HEK293 (cell line): ENCODE data around the gene MLH1.

Experiments used
- CTCF ChIA-PET: fragments of 350-600 bp; formaldehyde crosslinking; extraction: SDS; loops from one replicate; lab custom pipeline; 2021; ENCODE audit warnings: antibody characterized with exemption; lab: Yijun Ruan, JAX
- POLR2A ChIA-PET: fragments of 300-600 bp; formaldehyde crosslinking; extraction: SDS; loops from one replicate; lab custom pipeline; 2020; ENCODE audit warnings: antibody characterized with exemption, inconsistent platforms; lab: Yijun Ruan, JAX
- H3K27ac ChIP-seq: fragments of 200-500 bp; sonication (Bioruptor generic); 2 replicates; pipeline ENCODE4 v1.5.1; 2014; ENCODE audit warnings: low read depth, low read length, control low read depth, inconsistent platforms; ENCODE audit errors: extremely low read depth
- H3K36me3 ChIP-seq, 2 experiments: fragments of 200-500 bp in 1 of 2; sonication (Bioruptor generic) in 1 of 2; 1 replicate in 1 of 2; 2 replicates in 1 of 2; pipeline ENCODE4 v1.5.1; 2014 to 2017; ENCODE audit warnings: inconsistent platforms in 2 of 2, low read length in 2 of 2; ENCODE audit not compliant: control insufficient read depth in 2 of 2, insufficient read depth in 1 of 2
- H3K4me1 ChIP-seq: fragments of 200-500 bp; sonication (Bioruptor generic); 2 replicates; pipeline ENCODE4 v1.5.1; 2014; ENCODE audit warnings: mild to moderate bottlenecking, low read length, inconsistent platforms; ENCODE audit not compliant: control insufficient read depth, insufficient read depth
- H3K4me3 ChIP-seq: 2 replicates; pipeline ENCODE4 v1.5.1; 2011; ENCODE audit warnings: low read depth, mild to moderate bottlenecking, control low read depth, low read length, moderate library complexity
- H3K9me3 ChIP-seq: fragments of 200-500 bp; sonication (Bioruptor generic); 2 replicates; pipeline ENCODE4 v1.5.1; 2014; ENCODE audit warnings: low read depth, low read length, inconsistent platforms; ENCODE audit not compliant: control insufficient read depth, insufficient read depth
- PRDM1 ChIP-seq: fragments of 450-650 bp; formaldehyde crosslinking; IDR thresholded peaks from 2 replicates; pipeline ENCODE4; 2016; ENCODE audit warnings: missing biosample characterization, missing genetic modification characterization
- PRDM2 ChIP-seq: fragments of 450-650 bp; formaldehyde crosslinking; IDR thresholded peaks from 2 replicates; pipeline ENCODE4 v1.5.1; 2016; ENCODE audit warnings: missing biosample characterization, missing genetic modification characterization, borderline replicate concordance
- SALL2 ChIP-seq: fragments of 450-650 bp; formaldehyde crosslinking; IDR thresholded peaks from 2 replicates; pipeline ENCODE4 v1.5.0; 2017; ENCODE audit warnings: missing biosample characterization, mild to moderate bottlenecking, missing genetic modification characterization, borderline replicate concordance
- TRIM28 ChIP-seq: IDR thresholded peaks from 2 replicates; pipeline ENCODE4 v1.6.1; 2011; ENCODE audit warnings: low read length, control low read depth, borderline replicate concordance
- ZBTB44 ChIP-seq: fragments of 450-650 bp; IDR thresholded peaks from 2 replicates; pipeline ENCODE4 v1.5.1; 2018; ENCODE audit warnings: missing biosample characterization, mild to moderate bottlenecking, missing genetic modification characterization
- ZNF169 ChIP-seq: fragments of 450-650 bp; formaldehyde crosslinking; IDR thresholded peaks from 2 replicates; pipeline ENCODE4 v1.5.1; 2016; ENCODE audit warnings: missing biosample characterization, missing genetic modification characterization
- ZNF211 ChIP-seq: fragments of 450-650 bp; formaldehyde crosslinking; IDR thresholded peaks from 2 replicates; pipeline ENCODE4 v1.5.1; 2016; ENCODE audit warnings: low read depth, missing biosample characterization, missing genetic modification characterization
- ZNF335 ChIP-seq: fragments of 450-650 bp; formaldehyde crosslinking; conservative IDR thresholded peaks from 2 replicates; pipeline ENCODE4 v1.5.1; 2016; ENCODE audit warnings: missing biosample characterization, missing genetic modification characterization
- ZNF354C ChIP-seq: fragments of 450-650 bp; formaldehyde crosslinking; IDR thresholded peaks from 2 replicates; pipeline ENCODE4 v1.5.1; 2016; ENCODE audit warnings: missing biosample characterization, missing genetic modification characterization, low read depth, borderline replicate concordance
- ZNF394 ChIP-seq: fragments of 450-650 bp; formaldehyde crosslinking; IDR thresholded peaks from 2 replicates; pipeline ENCODE4 v1.5.1; 2016; ENCODE audit warnings: missing biosample characterization, missing genetic modification characterization, mild to moderate bottlenecking, moderate library complexity, borderline replicate concordance
- ZNF416 ChIP-seq: fragments of 450-650 bp; formaldehyde crosslinking; IDR thresholded peaks from 2 replicates; pipeline ENCODE4 v1.5.1; 2016; ENCODE audit warnings: missing biosample characterization, missing genetic modification characterization
- ZNF510 ChIP-seq: fragments of 450-650 bp; formaldehyde crosslinking; IDR thresholded peaks from 2 replicates; pipeline ENCODE4 v1.5.1; 2018; ENCODE audit warnings: mild to moderate bottlenecking, missing genetic modification characterization, missing biosample characterization; ENCODE audit not compliant: insufficient replicate concordance
- ZNF521 ChIP-seq: fragments of 450-650 bp; formaldehyde crosslinking; IDR thresholded peaks from 2 replicates; pipeline ENCODE4 v1.5.1; 2017; ENCODE audit warnings: missing biosample characterization, mild to moderate bottlenecking, missing genetic modification characterization
- ZNF529 ChIP-seq: fragments of 450-650 bp; formaldehyde crosslinking; IDR thresholded peaks from 2 replicates; pipeline ENCODE4 v1.5.1; 2017; ENCODE audit warnings: missing genetic modification characterization, missing biosample characterization; ENCODE audit not compliant: insufficient replicate concordance
- ZNF548 ChIP-seq: fragments of 450-650 bp; formaldehyde crosslinking; IDR thresholded peaks from 2 replicates; pipeline ENCODE4 v1.5.1; 2016; ENCODE audit warnings: missing biosample characterization, missing genetic modification characterization
- ZNF561 ChIP-seq: fragments of 450-650 bp; IDR thresholded peaks from 2 replicates; pipeline ENCODE4 v1.5.1; 2018; ENCODE audit warnings: missing biosample characterization, missing genetic modification characterization, borderline replicate concordance
- ZNF645 ChIP-seq: fragments of 450-650 bp; formaldehyde crosslinking; IDR thresholded peaks from 2 replicates; pipeline ENCODE4; 2016; ENCODE audit warnings: missing biosample characterization, missing genetic modification characterization
- TF ChIP-seq, protein P1 (sequence below): fragments of 450-650 bp; formaldehyde crosslinking; IDR thresholded peaks from 2 replicates; pipeline ENCODE4 v1.5.1; 2016; ENCODE audit warnings: missing biosample characterization, missing genetic modification characterization

The MLH1 gene

DNA sequence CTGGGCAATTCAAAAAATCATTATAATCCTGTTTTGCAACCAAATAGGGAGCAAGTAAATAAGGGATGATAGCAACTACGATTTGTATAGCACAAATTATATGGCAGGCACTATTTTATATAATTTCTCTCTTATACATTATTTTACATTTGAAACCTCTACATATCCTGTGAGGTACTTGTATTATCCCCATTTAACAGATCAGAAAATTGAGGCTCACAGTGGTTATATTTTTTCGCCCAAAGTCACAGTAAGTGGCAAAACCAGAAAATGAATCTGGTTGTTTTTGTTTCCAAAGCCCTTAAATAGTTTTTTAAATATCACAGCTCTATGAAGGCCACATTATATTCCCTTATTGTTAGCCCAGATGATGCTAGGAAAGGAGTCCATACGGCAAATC lies 74.3 kb downstream of the MLH1 start:
- H3K4me1 ChIP-seq, result peaks cover 2% of the 10 kb centered on the region; the same call in 1 of the 2 replicates
- no peak overlapping the region for H3K27ac ChIP-seq
- TF ChIP-seq, protein P1, sequence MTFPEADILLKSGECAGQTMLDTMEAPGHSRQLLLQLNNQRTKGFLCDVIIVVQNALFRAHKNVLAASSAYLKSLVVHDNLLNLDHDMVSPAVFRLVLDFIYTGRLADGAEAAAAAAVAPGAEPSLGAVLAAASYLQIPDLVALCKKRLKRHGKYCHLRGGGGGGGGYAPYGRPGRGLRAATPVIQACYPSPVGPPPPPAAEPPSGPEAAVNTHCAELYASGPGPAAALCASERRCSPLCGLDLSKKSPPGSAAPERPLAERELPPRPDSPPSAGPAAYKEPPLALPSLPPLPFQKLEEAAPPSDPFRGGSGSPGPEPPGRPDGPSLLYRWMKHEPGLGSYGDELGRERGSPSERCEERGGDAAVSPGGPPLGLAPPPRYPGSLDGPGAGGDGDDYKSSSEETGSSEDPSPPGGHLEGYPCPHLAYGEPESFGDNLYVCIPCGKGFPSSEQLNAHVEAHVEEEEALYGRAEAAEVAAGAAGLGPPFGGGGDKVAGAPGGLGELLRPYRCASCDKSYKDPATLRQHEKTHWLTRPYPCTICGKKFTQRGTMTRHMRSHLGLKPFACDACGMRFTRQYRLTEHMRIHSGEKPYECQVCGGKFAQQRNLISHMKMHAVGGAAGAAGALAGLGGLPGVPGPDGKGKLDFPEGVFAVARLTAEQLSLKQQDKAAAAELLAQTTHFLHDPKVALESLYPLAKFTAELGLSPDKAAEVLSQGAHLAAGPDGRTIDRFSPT (tag by site-specific recombination), result no peak
- no peak for TF ChIP-seq ZNF510 (tag by site-specific recombination)
- TF ChIP-seq PRDM1 (tag by site-specific recombination), result no peak
- TF ChIP-seq ZNF645 (tag by site-specific recombination), result no peak
- TF ChIP-seq SALL2 (tag by site-specific recombination), result no peak
- no peak for TF ChIP-seq ZNF169
- no peak for TF ChIP-seq ZNF354C (tag by site-specific recombination)
- TF ChIP-seq ZNF416 (tag by site-specific recombination), result no peak
- TF ChIP-seq ZNF521 (tag by site-specific recombination), result no peak
- no peak for TF ChIP-seq TRIM28
- no peak for TF ChIP-seq ZBTB44
- no peak for TF ChIP-seq ZNF335
- no peak for TF ChIP-seq ZNF561
- no peak for TF ChIP-seq ZNF529 (tag by site-specific recombination)
- no peak for TF ChIP-seq ZNF548 (tag by site-specific recombination)
- TF ChIP-seq ZNF394 (tag by site-specific recombination), result no peak
- TF ChIP-seq PRDM2 (tag by site-specific recombination), result no peak
- TF ChIP-seq ZNF211 (tag by site-specific recombination), result no peak
- ChIA-PET CTCF (no interaction called here), POLR2A (no interaction called here)
- no peak overlapping the region for H3K4me3 ChIP-seq
- H3K36me3 ChIP-seq, result peaks cover 0 to 38% of the 10 kb centered on the region in 2 experiments; a peak in 1 of 3 replicates
- H3K9me3 ChIP-seq, result no peaks in the 10 kb centered on the region
